ENCODE data around the gene RAI14.

RAI14 gene

DNA sequence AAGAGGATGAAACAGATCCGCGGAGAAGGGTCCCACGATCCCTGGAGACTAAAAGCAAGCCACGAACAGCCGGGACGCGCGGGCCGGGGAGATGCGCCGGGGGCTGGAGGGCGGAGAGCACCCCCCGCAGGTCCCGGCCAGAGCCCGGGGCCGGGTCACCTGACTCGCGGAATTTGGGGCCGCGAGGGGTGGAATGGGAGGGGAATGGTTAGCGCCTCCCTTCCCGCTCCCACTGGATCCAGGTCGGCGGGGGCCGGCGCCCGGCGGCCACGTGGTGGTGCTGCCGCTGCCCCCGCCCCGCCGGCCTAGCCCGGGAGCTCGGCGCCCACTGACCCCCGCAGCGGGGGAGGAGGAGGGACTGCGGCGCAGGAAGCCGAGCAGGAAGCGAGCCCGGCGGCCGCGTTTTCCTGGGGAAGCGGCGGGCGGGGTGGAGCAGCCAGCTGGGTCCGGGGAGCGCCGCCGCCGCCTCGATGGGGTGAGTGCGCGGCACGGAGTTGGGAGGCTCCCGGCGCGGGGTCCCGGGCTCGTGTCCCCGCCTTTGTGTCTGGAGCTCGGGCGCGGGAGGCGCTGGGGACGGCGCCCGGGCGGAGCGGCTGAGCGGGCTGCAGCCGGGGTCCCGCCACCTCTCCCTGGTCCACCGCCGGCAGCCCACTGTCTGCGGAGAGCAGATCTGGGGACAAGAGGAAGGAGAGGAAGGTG lies at the start of gene RAI14:
Gene RAI14 (plus strand): TSS at position 328 of the 699 bp plus-strand sequence. CDS start 30,592 bp downstream, outside the sequence.
- no peak for DNase-seq

DNA sequence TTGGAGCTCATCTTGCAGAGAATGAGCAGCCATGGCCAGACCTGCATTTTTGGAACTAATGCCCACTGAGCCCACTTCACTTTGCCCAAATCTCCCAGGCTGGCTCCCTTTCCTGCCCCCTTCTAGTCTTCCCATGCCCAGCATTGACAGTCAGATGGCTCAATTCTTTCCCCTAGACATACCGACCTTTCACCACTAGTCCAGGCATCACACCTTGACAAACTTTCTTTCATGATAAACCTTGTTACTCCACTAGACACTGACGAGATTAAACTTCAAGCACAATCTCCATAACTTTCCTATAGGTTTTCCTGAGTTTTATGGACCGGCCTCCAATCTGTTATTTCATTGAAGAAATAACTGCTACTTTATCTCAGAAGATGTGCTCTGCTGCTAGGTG lies 47.8 kb upstream of the RAI14 start:
- DNase-seq, result no peak

DNA sequence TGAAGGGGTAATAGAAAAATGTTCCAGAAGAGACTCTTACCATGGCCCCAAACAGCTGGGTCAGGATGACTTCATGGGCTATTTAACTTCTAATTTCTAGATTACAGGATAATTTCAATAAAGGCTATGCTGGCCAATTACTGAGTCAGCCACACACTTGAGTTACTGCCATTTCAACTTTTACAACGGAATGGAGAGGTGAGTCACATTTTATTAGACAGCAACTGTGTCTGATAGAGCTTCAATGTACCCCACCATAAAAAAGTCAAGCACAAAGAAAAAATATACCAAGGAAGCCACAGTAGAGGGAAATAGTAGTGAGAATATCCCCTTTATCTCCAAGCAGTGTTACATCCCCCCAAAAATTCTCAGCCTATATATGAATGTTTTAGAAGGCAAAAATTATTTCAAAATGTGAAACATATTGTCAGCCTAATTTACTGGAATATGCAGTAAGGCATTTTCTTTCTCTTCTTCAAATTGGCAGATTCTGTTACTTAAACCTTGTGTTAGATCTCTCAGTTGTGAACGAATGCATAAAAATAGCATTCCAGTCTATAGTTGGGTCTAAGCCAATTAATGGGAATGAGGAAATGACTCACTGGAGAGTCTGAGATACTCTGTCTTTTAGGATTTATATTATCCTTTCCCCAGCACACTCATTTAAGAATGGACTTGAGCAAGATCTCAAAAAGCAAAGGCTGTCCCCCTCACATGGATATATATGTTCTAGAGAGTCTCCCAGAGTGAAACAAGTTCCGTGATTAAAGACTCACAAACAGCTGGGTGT lies 47.1 kb upstream of the RAI14 start:
- DNase-seq, result no peak

DNA sequence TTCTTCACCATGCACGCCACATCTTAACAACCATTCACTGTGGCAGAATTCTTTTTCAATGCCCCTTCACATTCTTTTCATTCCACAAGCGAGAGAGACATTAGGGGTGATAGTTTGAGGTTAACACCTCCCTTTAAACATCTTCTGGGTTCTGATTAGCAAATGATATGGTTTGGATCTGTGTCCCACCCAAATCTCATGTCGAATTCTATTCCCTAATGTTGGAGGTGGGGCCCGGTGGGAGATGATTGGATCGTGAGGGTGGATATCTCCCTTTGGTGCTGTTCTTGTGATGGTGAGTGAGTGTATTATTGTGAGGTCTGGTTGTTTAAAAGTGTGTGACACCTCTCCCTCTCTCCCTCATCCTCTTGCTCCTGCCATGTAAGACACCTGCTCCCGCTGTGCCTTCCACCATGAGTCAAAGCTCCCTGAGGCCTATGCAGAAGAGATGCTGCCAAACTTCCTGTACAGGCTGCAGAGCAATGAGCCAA lies 46.1 kb upstream of the RAI14 start:
- no peak for DNase-seq

DNA sequence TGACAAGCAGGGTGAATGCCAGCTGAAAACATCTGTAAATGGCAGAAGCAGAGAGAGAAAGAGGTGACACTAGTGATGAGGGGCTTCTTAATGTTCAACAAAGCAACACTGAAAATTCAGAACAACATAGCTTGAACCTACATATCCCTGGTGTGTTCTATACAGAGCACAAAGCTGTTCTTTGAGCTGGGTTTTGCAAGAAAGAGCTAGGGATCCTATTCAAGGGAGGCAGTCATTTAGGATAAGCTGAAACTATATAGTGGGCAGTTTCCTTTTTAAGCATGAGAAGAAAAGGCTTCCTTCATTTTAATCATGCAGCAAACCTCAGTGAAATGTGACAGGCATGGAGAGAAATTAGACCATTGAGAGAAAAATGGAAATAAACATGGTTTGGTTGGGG lies 45.6 kb upstream of the RAI14 start:
- DNase-seq, result no peak

DNA sequence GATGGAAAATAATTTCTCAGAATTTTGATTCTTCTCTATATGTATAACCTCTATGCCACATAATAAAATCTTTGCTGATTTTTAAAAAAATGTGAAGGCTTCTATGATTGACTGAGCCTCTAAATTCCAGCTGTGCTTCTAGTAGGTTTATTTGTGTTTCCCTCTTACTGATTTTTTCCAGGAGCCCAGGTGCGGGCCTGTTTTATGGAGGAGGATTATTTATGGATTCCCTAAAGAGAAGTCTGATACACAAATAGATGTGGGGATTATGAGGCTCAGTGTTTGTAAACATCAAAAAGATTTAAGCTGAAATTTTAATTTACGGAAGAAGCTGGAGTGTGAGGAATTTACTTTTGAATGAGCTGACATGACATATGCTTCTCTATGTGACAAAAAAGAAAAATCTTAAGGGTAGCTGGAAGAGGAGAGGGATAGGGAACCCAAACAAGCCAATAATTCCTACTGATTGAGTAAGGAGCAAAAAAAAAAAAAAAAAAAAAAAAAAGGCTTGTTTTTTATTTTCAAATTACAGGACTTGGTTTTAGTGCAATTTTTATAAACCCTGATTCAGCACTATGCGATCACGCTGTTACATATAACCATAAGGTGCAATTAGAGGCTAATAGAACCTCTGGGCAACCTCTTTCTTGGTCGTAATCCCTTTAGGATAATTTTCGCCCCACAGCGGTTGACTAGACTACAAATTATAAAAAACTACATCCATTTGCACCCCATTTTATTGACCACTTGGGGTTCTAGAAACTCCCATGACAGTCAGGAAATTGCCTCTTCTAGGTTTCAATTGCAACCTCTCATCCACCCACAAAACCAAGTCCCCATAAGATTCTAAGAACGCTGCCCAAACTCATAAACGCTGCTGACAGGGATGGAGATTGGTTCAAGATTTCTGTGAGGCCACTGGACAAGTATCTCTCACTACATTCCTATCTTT lies 44.4 kb upstream of the RAI14 start:
- DNase-seq, result no peak

DNA sequence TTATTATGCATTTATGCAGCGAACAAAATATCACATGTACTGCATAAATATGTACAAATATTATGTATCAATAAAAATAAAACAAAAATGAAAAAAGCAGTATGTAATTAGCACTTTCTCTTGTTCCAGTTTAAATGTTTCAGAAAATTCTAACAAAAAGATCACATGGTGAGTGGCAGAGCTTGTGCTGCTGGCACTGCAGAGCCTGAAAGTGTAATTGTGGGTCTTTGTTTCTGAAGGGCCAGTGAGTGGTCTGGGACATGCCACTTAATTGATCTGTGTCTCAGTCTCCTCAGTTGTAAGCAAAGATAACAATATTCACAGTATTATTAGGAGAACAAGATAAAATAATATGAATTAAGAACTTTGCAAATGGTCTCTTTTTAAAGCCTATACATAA lies 39.5 kb upstream of the RAI14 start:
- DNase-seq, result no peak

DNA sequence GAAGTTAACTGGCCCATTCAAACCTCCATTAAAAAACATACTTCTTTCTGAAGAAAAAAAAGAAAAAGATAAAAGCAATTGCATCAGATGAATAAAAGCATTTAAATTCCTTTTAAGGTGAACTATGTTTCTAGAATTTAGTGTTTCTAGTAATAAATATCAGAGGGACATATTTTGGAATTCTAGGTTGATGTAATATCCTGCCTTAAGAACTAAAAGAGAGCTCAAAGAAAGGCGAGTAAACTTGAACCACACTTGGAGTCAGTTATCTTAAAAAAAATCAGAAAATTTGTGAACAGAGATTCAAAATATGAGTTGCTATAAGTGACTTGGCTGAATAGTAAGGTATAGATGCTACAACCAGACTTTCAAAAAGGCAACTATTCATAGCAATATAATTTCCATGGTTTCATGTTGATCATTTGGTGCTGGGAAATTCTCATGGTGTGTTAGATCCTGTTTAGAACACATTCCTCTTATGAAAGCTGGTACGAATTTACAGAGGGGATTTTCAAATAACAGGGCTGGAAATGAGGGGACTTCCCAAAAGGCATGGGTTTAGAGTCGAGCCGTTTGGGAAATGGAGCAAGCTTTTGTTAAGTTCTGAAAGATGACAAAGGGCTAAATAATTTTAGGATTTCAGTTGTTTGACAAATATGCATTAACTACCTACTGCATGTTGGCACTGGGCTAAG lies 37.6 kb upstream of the RAI14 start:
- no peak for DNase-seq

DNA sequence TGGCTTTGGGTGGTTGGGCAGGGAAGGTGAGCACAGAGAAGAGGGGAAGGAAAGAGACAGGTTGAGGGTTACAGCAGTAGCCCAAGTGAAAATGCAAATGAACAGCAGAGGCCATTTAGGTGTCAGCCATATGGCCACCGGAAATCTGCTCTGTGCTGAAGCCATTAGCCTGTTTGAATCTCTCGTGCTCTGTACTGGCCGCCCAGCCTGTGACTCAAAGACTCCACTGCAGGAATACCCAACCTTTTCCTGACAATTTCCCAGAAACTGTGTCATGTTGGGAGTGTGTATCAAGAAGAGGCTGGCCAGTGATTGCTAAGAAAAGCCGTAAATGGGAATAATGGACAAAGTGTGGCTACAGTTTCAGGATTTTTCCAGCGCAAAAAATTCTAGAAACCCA lies 35.9 kb upstream of the RAI14 start:
- no peak for DNase-seq

DNA sequence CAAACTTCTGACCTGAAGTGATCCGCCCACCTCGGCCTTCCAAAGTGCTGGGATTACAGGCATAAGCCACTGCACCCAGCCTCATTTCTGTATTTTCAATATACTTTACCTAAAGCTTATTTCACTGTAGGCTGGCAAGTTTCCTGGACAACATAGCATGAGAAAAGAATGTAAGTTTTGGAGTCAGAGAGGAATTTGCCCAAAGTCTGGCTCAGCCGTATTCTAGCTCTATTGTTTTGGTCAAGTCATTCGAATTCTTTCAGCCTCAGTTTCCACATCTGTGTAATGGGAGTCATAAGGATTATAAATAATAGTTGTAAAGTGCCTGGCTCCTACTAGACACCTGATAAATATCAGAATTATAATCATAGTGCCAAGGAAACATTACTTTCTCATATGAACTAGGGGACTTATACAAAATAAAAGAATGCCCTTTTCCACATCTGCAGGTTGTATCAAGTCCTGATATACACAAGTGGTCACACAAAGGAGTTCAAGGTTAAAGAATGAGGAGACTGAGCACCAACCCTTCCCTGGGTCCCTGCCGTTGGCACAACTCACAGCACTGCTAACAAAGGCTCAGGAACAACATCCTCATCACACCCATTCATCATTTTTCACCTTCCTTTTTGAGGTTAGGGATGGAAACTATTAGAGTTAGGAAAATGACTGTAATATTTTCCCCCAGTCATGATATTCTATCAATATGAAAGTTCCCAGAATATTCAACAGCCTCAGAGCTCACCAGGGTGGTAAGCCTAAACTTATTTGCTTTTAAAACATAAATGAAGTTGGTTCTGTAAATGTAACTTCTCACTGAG lies 34.6 kb upstream of the RAI14 start:
- DNase-seq, result no peak

DNA sequence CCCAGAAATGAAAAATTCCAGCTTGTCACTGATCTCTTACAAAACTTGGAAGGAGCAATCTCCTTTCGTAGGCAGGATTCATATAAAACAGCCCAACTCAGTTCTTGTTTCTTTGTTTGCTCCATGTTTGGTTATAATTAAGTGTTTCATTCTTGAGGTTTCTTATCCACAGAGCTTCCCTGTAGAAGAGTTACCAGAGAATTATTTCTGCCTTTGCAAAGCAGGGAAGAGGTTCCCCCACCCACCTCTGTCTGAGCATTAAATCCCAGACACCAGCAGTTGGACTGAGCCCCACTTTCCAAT lies 34.1 kb upstream of the RAI14 start:
- no peak for DNase-seq

DNA sequence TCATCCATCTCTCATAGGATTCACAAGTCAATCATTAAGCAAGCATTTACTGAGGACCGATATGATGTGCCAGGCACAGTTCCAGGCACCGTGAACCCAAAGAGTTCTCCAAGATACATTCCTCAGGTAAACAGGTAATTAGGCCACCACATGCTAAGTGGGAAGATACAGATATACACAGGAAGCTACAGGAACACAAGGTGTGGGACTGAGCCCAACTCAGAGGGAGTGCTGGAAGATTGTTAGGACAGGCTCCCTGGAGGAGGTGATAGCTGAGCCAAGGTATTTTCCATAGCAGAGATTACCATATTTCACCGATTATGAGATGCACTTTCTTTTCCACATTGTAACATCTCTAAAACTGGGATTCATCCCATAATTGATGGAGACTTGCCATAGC lies 31.4 kb upstream of the RAI14 start:
- no peak for DNase-seq

DNA sequence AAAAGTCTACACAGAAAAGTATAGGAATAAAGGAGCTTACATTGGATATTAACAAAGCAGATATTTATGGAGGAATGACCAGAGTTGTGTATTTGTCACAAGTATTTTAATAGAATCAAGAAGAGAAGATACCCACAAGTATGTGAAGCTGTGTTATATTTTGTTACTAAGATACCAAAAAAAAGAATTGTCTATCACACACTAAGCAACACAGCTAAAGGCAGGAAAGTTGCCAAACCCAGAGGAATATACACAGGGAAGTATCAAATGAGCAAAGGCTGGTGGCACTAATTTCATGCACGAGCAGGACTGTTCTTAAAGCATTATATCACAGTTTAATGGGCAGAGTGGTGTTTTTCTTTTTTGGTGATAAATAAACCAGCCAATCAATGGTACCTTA lies 30.9 kb upstream of the RAI14 start:
- DNase-seq, result no peak

DNA sequence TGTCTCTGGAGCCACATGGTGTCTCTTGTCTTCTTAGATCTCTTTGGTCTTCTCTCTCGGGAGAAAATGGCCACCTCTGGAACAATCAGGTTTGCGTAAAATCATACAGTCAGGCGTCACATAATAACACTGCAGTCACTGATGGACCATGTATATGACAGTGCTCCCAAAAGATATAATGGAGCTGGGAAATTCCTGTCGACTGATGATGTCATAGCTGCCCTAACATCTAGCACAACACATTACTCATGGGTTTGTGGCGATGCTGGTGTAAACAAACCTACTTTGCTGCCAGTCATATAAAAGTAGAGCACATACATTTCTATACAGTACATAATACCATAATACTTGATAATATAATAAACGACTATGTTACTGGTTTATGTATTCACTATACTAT lies 30.1 kb upstream of the RAI14 start:
- no peak for DNase-seq

DNA sequence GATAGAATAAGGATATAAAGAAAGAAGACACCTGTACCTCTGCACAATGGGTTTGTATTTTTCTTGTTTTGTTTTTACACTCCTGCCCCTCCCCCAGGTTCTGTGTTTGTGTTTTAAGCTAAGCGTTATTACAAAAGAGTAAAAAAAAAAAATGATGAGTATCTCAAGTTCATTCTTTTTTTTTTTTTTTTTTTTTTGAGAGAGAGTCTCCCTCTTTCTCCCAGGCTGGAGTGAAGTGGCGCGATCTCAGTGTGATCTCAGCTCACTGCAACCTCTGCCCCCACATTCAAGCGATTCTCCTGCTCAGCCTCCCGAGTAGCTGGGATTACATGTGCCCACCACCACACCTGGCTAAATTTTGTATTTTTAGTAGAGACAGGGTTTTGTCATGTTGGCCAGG lies 29.4 kb upstream of the RAI14 start:
- DNase-seq, result no peak

DNA sequence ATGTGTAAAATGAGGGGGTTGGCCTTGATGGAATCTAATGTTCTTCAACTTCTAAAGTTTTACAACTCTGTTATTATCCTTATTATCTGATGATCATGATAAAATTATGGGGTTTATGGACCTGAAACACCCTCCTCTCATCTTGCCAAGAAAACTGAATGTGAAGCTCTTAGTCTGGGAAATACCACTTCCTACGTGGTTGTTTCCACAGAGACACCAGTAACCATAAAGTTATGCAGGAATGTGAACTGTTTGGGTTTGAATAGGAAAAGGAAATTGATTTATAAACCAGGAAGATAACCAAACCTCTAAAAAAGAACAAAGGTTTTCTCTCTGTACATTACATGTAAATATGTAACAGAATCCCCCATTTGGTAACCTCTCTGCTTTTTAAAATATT lies 28.3 kb upstream of the RAI14 start:
- DNase-seq, result no peak

DNA sequence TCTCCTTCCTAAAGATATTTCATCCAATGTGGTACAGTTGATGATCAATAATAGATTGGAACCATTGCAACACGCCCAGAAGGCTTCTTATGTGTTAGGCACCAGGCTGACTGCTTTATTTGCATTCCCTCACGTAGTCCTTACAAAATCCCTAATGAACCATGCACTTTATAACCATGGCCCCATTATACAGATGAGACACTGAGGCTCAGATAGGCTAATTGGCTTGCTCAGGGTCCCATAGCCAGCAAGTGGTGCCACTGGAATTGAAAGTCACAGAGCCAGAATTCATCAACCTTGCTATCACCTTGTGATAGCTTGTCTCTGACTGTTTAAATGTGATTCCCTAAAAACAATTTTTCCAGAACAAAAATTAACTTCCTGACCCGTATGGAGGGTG lies 27.8 kb upstream of the RAI14 start:
- no peak for DNase-seq

DNA sequence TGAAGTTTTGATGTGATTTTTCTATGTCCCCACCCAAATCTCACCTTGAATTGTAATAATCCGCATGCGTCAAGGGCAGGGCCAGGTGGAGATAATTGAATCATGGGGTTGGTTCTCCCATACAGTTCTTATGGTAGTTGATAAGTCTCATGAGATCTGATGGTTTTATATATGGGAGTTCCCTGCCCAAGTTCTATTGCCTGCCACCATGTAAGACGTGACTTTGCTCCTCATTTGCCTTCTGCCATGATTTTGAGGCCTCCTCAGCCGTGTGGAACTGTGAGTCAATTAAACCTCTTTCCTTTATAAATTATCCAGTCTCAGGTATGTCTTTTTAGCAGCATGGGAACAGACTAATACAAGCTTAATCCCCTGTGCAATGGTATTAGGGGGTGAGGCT lies 25.5 kb upstream of the RAI14 start:
- DNase-seq, result no peak

DNA sequence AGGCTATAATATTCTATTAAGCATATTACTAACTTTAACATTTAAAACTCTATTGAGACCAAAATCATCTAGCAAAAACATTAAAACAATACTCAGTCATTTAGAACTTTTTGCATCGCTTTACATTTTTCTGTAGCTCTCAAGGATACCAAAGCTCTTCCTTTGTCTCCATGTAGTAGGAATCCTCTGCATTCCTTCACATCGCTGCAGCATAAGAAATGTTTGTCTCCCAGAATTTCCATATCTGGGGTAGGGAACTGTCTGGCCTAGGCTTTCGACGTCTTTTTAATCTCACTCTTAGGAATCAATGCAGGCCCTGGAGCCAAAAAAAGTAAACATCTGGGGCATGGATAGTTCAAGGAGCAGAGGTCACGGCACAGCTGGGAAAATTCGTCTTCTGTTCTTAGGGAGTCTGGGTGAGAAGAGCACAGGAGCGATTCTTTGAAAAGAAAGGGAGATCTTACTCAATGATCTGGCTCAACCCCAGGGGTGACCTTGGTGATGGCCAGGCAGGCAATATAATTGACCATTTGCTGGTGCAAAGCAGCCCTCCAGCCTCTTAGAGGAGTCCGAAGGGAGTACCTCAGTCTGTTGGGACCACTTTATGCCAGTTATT lies 23.2 kb upstream of the RAI14 start:
- DNase-seq, result no peak

DNA sequence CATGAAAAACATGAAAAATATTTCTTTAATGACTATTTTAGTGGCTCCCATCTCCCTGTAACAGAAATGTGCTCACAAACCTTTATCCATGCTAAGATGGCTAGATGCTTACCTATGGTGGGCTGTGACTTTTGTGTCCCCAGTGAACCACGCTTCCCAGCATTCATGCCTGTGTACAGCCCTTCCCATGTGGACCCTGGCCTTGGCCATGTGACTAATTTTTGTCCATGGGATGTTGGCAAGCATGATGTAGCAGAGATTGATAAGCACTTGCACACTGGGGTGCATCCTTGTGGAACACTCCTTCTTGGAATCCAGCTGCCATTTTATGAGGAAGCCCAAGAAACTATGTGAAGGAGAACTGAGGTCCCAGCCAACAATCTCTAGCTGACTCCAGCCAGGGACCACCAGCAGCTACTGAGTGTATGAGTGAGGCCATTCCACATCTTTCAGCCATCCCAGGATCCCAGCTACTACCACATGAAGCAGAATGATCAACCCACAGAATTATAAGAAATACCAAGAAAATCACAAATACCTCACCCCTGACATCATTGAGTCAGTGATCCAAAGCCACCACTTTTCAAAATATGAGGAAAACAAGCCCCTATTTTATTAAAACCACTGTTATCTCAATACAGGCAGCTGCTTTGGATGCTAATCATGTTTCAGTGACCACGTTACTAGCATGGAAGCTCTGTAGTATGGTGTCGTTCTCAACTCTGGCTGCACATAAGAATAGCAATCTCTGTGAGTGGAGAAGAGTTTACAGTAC lies 16.1 kb upstream of the RAI14 start:
- DNase-seq, result no peak

Data from activated CD4-positive, alpha-beta T cell treated with anti-CD3 and anti-CD28 coated beads, Interleukin-2, amount 50 U/mL, for 1 hour (primary cell).